ENCODE data around the gene KCNJ1.

The KCNJ1 gene

DNA sequence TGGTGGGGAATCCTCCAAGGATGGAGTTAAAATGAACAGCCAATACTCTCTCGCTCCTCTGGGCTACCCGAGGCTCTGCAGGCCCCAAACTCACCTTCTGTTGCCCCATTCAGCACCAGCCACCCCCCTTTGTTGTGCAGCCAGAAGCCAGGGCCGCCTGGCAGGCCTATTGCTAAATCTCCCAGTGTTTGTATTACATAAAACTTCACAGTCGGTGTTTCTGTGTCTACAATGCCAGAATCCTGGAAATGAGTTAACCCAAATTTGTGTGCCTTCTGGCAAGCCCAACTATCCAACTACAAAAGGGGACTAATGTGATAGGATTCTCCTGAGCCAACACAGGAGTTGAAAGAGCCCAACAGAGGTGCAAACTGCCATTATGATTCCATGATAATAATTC is 33.4 kb upstream of the KCNJ1 start:
- DNase-seq (ENCODE audit: low read depth) = no peak

DNA sequence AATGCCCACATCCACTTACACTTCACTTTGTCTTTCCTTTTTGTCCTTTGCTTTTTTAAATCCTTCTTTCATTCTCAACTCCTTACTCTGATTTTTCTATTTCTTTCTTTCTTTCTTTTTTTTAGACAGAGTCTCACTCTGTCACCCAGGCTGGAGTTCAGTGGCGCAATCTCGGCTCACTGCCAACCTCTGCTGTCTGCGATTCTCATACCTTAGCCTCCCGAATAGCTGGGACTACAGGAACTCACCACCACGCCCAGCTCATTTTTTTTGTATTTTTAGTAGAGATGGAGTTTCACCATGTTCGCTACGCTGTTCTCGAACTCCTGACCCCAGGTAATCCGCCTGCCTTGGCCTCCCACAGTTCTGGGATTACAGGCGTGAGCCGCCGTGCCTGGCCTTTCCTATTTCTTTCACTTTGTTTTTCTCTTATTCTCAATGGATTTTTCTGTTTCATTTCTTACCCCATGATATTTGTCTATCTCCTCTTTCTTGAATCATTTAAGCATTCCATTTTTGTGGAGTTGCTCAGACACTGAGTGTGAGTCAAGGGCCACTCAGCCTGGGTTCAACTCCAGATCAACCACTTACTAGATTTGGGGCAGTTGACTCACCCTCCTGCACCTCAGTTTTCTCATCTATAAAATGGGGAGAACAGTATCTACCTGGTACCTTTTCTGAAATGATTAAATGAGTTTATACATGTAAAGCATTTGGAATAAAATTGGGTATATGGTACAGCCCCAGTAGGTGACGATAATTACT is 31.7 kb upstream of the KCNJ1 start:
- peak; percentile 24 for DNase-seq (ENCODE audit: low read depth)
- TF ChIP-seq, protein P1, sequence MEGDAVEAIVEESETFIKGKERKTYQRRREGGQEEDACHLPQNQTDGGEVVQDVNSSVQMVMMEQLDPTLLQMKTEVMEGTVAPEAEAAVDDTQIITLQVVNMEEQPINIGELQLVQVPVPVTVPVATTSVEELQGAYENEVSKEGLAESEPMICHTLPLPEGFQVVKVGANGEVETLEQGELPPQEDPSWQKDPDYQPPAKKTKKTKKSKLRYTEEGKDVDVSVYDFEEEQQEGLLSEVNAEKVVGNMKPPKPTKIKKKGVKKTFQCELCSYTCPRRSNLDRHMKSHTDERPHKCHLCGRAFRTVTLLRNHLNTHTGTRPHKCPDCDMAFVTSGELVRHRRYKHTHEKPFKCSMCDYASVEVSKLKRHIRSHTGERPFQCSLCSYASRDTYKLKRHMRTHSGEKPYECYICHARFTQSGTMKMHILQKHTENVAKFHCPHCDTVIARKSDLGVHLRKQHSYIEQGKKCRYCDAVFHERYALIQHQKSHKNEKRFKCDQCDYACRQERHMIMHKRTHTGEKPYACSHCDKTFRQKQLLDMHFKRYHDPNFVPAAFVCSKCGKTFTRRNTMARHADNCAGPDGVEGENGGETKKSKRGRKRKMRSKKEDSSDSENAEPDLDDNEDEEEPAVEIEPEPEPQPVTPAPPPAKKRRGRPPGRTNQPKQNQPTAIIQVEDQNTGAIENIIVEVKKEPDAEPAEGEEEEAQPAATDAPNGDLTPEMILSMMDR (conservative IDR thresholded peaks at IDR 0.05; ENCODE audit: low read length) = no peak
- H3K4me3 ChIP-seq (ENCODE audit: low read length) = no peak overlapping the region

More for the DNA sequence above, 33.4 kb upstream of the KCNJ1 start:
- TF ChIP-seq, protein P1 (conservative IDR thresholded peaks at IDR 0.05; ENCODE audit: low read length) = no peak
- H3K4me3 ChIP-seq (ENCODE audit: low read length) = no peak overlapping the region

DNA sequence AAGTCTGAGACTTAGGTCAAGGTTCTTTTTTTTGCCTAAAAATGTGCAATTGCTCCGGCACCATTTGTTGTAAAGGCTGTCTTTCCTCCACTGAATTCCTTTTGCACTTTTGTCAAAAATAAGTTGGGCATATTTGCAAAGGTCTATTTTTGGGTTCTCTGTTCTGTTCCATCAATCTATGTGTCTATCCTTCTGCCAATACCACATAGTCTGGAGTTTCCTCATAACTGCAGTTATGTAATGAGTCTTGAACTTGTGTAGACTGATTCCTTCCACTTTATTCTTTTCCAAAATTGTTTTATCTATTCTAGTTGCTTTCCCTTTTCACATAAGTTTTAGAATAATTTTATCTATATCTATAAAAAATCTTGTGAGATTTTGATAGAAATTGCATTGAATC is 30.7 kb upstream of the KCNJ1 start:
- peak; percentile 25 for DNase-seq (ENCODE audit: low read depth)
- TF ChIP-seq, protein P1 (conservative IDR thresholded peaks at IDR 0.05; ENCODE audit: low read length) = no peak
- no peak overlapping the region for H3K4me3 ChIP-seq (ENCODE audit: low read length)

DNA sequence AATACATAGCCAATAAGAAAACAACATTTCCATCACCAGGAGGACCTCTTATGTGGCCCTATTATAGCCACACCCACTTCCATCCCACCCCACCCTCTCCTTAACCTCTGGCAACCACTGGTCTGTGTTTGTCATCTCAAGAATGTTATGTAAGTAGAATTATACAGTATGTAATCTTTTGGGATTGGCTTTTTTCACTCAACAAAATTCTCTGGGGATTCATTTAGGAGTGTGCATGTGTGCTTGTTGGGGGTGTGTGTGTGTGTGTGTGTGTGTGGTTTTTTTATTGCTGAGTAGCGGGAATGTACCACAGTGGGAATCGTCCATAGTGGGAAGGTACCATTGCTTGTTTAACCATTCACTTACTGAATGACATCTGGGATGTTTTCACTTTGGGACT is 29.3 kb upstream of the KCNJ1 start:
- peak; percentile 64 for DNase-seq (ENCODE audit: low read depth)
- no peak overlapping the region for H3K4me3 ChIP-seq (ENCODE audit: low read length)
- TF ChIP-seq, protein P1 (conservative IDR thresholded peaks at IDR 0.05; ENCODE audit: low read length) = no peak

DNA sequence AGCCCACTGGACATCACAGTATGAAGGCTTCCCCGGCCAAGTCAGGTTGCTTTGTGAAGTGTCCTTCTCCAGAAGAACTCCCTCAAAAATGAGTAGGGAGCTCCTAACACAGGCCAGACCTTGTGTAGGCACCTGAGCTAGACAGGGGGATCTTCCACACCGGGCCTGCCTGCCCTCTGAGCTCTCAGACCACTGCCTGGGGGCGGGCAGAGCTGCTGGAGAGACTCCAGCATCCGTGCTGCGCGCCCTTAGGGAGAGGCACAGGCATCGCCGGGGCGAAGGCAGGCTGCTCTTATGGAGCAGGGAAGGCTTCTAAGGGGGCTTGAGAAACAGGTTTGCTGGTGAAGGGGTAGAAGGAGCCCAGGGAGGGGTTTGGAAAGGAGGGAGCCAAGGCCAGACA is 28.4 kb upstream of the KCNJ1 start:
- TF ChIP-seq, protein P1 (conservative IDR thresholded peaks at IDR 0.05; ENCODE audit: low read length) = no peak
- H3K4me3 ChIP-seq (ENCODE audit: low read length) = no peak overlapping the region

DNA sequence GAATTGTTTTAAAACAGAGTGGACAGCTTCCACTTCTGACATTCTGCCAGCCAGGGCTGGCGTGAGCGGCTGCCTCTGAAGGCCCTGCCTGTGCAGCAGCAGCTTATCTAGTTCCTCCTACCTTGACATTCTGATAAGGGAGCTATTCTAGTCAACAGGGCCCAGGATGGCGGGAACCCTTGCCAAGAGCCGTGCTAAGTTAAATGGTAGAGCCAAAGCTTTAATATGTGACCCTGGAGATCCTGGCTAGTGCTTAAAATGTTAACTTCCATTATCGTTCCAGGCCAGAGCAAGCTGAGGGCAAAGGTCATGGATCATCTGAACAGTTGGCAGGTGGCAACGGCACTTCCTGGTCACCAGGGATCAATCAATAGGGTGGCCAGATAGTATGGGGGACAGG is 27.6 kb upstream of the KCNJ1 start:
- TF ChIP-seq, protein P1 (conservative IDR thresholded peaks at IDR 0.05; ENCODE audit: low read length) = no peak
- no peak for DNase-seq (ENCODE audit: low read depth)
- no peak overlapping the region for H3K4me3 ChIP-seq (ENCODE audit: low read length)

More for the DNA sequence above, 28.4 kb upstream of the KCNJ1 start:
- no peak for DNase-seq (ENCODE audit: low read depth)

DNA sequence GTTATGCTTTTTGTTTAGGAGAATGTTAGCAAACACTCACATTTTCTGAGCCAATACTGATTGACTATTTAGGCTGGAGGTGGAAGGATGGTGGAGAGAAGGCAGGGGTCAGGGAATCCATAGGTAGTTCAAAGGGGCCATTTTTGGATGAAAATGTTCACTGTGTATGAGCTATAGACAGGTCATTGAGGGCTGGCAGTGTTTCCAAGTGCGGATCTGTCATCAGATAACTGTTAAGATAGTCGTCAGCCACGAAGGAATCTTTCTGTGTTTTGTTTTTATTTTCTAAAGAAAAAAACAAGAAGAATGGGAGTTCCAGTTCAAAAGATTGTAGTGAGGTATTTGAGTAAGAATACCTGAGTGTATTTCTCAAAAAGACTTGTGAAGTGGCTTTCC is 27.2 kb upstream of the KCNJ1 start:
- no peak for DNase-seq (ENCODE audit: low read depth)
- no peak overlapping the region for H3K4me3 ChIP-seq (ENCODE audit: low read length)
- TF ChIP-seq, protein P1 (conservative IDR thresholded peaks at IDR 0.05; ENCODE audit: low read length) = no peak

Measured in AG10803 (cell line).